ENCODE data around the gene AZIN2.

GRCh38 chr1:33132549-33132948 lies 51.6 kb downstream of the AZIN2 start:
- no peak for TF ChIP-seq EZH2 (IDR thresholded peaks at IDR 0.05; ENCODE audit: borderline replicate concordance, low read depth, low read length, severe bottlenecking)
- TF ChIP-seq POLR2A (IDR thresholded peaks at IDR 0.05; ENCODE audit: low read depth, low read length) = no peak
- no peak for TF ChIP-seq MYC (IDR thresholded peaks at IDR 0.05; ENCODE audit: low read depth, low read length)
- TF ChIP-seq MAX (IDR thresholded peaks at IDR 0.05; ENCODE audit: insufficient read depth, insufficient read length) = no peak
- no peak for TF ChIP-seq CTCF (IDR thresholded peaks at IDR 0.05; ENCODE audit: extremely low read depth in 1 of 2, insufficient read depth in 1 of 2, low read depth in 1 of 2, low read length in 2 of 2)
- no peak for TF ChIP-seq POLR2AphosphoS5 (IDR thresholded peaks at IDR 0.05; ENCODE audit: insufficient read depth, low read depth, low read length)
- TF ChIP-seq JUN (IDR thresholded peaks at IDR 0.05; ENCODE audit: borderline replicate concordance, insufficient read depth, insufficient read length, low read depth) = no peak
- no peak for TF ChIP-seq FOS (IDR thresholded peaks at IDR 0.05; ENCODE audit: borderline replicate concordance, insufficient read depth, low read length)
- no peak for TF ChIP-seq GATA2 (IDR thresholded peaks at IDR 0.05; ENCODE audit: insufficient read depth, insufficient read length, low read depth, low read length)
